Measurements from ENCODE around the gene SSU72. TPM values are rescaled to one million over a fixed set of nuclear protein-coding genes. Genes with fewer than 3 reads are reported as not detected.
"Not testable (repeated sequence)": the region's sequence is repeated elsewhere in the genome, so short reads cannot be mapped to it uniquely, and the experiment has no call there.

Gene SSU72
- total RNA-seq, 1 donor from 2014 or later, result 117 TPM

- no peak for DNase-seq (ENCODE audit: low spot score)
Measured at GRCh38 chr1:1541956-1542765, 32.5 kb downstream of the SSU72 start.

- DNase-seq (ENCODE audit: low spot score), result no peak
Measured at GRCh38 chr1:1540818-1541628, 33.6 kb downstream of the SSU72 start.

- peak; percentile 64 for DNase-seq (ENCODE audit: low spot score)
Measured at GRCh38 chr1:1540090-1540817, 34.4 kb downstream of the SSU72 start, which contains the start of gene TMEM240. Gene TMEM240 (minus strand): TSS chr1:1540624. CDS start chr1:1540346, 278 bp downstream.

- no peak for DNase-seq (ENCODE audit: low spot score)
Measured at GRCh38 chr1:1539310-1540089, 35.2 kb downstream of the SSU72 start.

- DNase-seq (ENCODE audit: low spot score), result no peak
Measured at GRCh38 chr1:1538989-1539309, 35.7 kb downstream of the SSU72 start.

GRCh38 chr1:1538334-1538733 lies 36.3 kb downstream of the SSU72 start:
- no peak for DNase-seq (ENCODE audit: low spot score)

GRCh38 chr1:1537626-1538250 lies 36.9 kb downstream of the SSU72 start:
- DNase-seq (ENCODE audit: low spot score), result no peak

GRCh38 chr1:1536938-1537546 lies 37.6 kb downstream of the SSU72 start:
- no peak for DNase-seq (ENCODE audit: low spot score)

- DNase-seq (ENCODE audit: low spot score), result no peak
Measured at GRCh38 chr1:1536019-1536937, 38.4 kb downstream of the SSU72 start.

- DNase-seq (ENCODE audit: low spot score), result no peak
Measured at GRCh38 chr1:1535201-1536018, 39.3 kb downstream of the SSU72 start.

GRCh38 chr1:1534401-1535154 lies 40.1 kb downstream of the SSU72 start:
- DNase-seq (ENCODE audit: low spot score), result no peak

GRCh38 chr1:1533894-1534291 lies 40.8 kb downstream of the SSU72 start:
- DNase-seq (ENCODE audit: low spot score), result not testable (repeated sequence)

- not testable (repeated sequence) for DNase-seq (ENCODE audit: low spot score)
Measured at GRCh38 chr1:1533176-1533893, 41.3 kb downstream of the SSU72 start.

GRCh38 chr1:1531947-1532346 lies 42.7 kb downstream of the SSU72 start:
- no peak for DNase-seq (ENCODE audit: low spot score)

GRCh38 chr1:1529936-1530335 lies 44.7 kb downstream of the SSU72 start:
- DNase-seq (ENCODE audit: low spot score), result no peak

- no peak for DNase-seq (ENCODE audit: low spot score)
Measured at GRCh38 chr1:1529321-1529720, 45.3 kb downstream of the SSU72 start.
